GM12872 (cell line): ENCODE measurements around the gene UGT1A8.

Source experiments
- CTCF ChIP-seq: IDR thresholded peaks from 3 replicates; pipeline ENCODE4 v1.5.1; 2011; ENCODE audit warnings: low read depth, mild to moderate bottlenecking, low read length, moderate library complexity; ENCODE audit not compliant: insufficient read depth

The UGT1A8 gene

GRCh38 chr2:233764761-233765160 is 147.3 kb downstream of the UGT1A8 start:
- no peak for TF ChIP-seq CTCF

- no peak for TF ChIP-seq CTCF
These were observed 149.0 kb downstream of the UGT1A8 start for GRCh38 chr2:233766416-233766815.

GRCh38 chr2:233768076-233768475 is 150.6 kb downstream of the UGT1A8 start:
- no peak for TF ChIP-seq CTCF

- no peak for TF ChIP-seq CTCF
These were observed 151.8 kb downstream of the UGT1A8 start for GRCh38 chr2:233769260-233769659.

- TF ChIP-seq CTCF: no peak
These were observed 154.7 kb downstream of the UGT1A8 start for GRCh38 chr2:233772153-233772552.

- TF ChIP-seq CTCF: no peak
These were observed 155.2 kb downstream of the UGT1A8 start for GRCh38 chr2:233772583-233772982.

- no peak for TF ChIP-seq CTCF
These were observed 156.4 kb downstream of the UGT1A8 start for GRCh38 chr2:233773854-233774253.

GRCh38 chr2:233775414-233775813 is 158.0 kb downstream of the UGT1A8 start:
- TF ChIP-seq CTCF: no peak
